Measurements from ENCODE around the gene RFX4.

- no peak for TF ChIP-seq CTCF (IDR thresholded peaks at IDR 0.05)
- TF ChIP-seq POLR2A (IDR thresholded peaks at IDR 0.05) = no peak
These were observed 175.0 kb downstream of the RFX4 start for GRCh38 chr12:106757623-106758348.

Measured in esophagus squamous epithelium (tissue), 4 donors.